Activated naive CD8-positive, alpha-beta T cell treated with anti-CD3 and anti-CD28 coated beads, Interleukin-2, amount 50 U/mL, for 16 hours (primary cell): ENCODE data around the gene TSC22D1.

Source experiments
- DNase-seq: peaks from one replicate; pipeline ENCODE4 v3.0.0-alpha.2; 2020; ENCODE audit warnings: low read depth, low spot score

The TSC22D1 gene

GRCh38 chr13:44407891-44408290, 168.2 kb downstream of the TSC22D1 start:
- no peak for DNase-seq

- no peak for DNase-seq
Measured at GRCh38 chr13:44407379-44407778, 168.8 kb downstream of the TSC22D1 start.

GRCh38 chr13:44406617-44407016, 169.5 kb downstream of the TSC22D1 start:
- DNase-seq: no peak

- no peak for DNase-seq
Measured at GRCh38 chr13:44404261-44405132, 171.6 kb downstream of the TSC22D1 start.

GRCh38 chr13:44403461-44404056, 172.6 kb downstream of the TSC22D1 start:
- no peak for DNase-seq

GRCh38 chr13:44402899-44403445, 173.2 kb downstream of the TSC22D1 start:
- no peak for DNase-seq

GRCh38 chr13:44401577-44401976, 174.6 kb downstream of the TSC22D1 start:
- DNase-seq: no peak

- DNase-seq: no peak
Measured at GRCh38 chr13:44400736-44401135, 175.4 kb downstream of the TSC22D1 start.

- no peak for DNase-seq
Measured at GRCh38 chr13:44399074-44399473, 177.1 kb downstream of the TSC22D1 start.

GRCh38 chr13:44398606-44399005, 177.5 kb downstream of the TSC22D1 start:
- DNase-seq: no peak

- no peak for DNase-seq
Measured at GRCh38 chr13:44397766-44398223, 178.3 kb downstream of the TSC22D1 start.

- no peak for DNase-seq
Measured at GRCh38 chr13:44396701-44397580, 179.2 kb downstream of the TSC22D1 start.

- no peak for DNase-seq
Measured at GRCh38 chr13:44395976-44396694, 180.0 kb downstream of the TSC22D1 start.

- no peak for DNase-seq
Measured at GRCh38 chr13:44394658-44395057, 181.5 kb downstream of the TSC22D1 start.

GRCh38 chr13:44393391-44393790, 182.7 kb downstream of the TSC22D1 start:
- no peak for DNase-seq

- DNase-seq: no peak
Measured at GRCh38 chr13:44389876-44390275, 186.3 kb downstream of the TSC22D1 start.

- no peak for DNase-seq
Measured at GRCh38 chr13:44389060-44389666, 187.0 kb downstream of the TSC22D1 start.

GRCh38 chr13:44388427-44389059, 187.6 kb downstream of the TSC22D1 start:
- DNase-seq: no peak

GRCh38 chr13:44386913-44387556, 189.1 kb downstream of the TSC22D1 start:
- no peak for DNase-seq

- DNase-seq: no peak
Measured at GRCh38 chr13:44385847-44386246, 190.3 kb downstream of the TSC22D1 start.
